Measurements from ENCODE around the gene PAK5. TPM values are rescaled to one million over a fixed set of nuclear protein-coding genes. Genes with fewer than 3 reads are reported as not detected.

The PAK5 gene
- polyA plus RNA-seq, 1 of the 3 experiments (the other 2 are of a cell fraction), result 0.03 TPM

- H4K20me1 ChIP-seq (ENCODE audit: insufficient read depth), result no peaks in the 10 kb centered on the region
- no peak for TF ChIP-seq GATA2 (CRISPR knock-in tag; IDR thresholded peaks at IDR 0.05)
- no peak for TF ChIP-seq MXI1 (IDR thresholded peaks at IDR 0.05; ENCODE audit: low read depth, low read length)
- no peak for TF ChIP-seq REST (IDR thresholded peaks at IDR 0.05; ENCODE audit: low read depth, low read length)
- TF ChIP-seq TEAD4 (IDR thresholded peaks at IDR 0.05; ENCODE audit: borderline replicate concordance, insufficient read depth), result no peak
- TF ChIP-seq, protein P1, sequence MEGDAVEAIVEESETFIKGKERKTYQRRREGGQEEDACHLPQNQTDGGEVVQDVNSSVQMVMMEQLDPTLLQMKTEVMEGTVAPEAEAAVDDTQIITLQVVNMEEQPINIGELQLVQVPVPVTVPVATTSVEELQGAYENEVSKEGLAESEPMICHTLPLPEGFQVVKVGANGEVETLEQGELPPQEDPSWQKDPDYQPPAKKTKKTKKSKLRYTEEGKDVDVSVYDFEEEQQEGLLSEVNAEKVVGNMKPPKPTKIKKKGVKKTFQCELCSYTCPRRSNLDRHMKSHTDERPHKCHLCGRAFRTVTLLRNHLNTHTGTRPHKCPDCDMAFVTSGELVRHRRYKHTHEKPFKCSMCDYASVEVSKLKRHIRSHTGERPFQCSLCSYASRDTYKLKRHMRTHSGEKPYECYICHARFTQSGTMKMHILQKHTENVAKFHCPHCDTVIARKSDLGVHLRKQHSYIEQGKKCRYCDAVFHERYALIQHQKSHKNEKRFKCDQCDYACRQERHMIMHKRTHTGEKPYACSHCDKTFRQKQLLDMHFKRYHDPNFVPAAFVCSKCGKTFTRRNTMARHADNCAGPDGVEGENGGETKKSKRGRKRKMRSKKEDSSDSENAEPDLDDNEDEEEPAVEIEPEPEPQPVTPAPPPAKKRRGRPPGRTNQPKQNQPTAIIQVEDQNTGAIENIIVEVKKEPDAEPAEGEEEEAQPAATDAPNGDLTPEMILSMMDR (IDR thresholded peaks at IDR 0.05), result no peak
- TF ChIP-seq GABPA (IDR thresholded peaks at IDR 0.05; ENCODE audit: low read depth), result no peak
- no peak for TF ChIP-seq SIN3A (IDR thresholded peaks at IDR 0.05; ENCODE audit: borderline replicate concordance, low read depth, low read length)
- no peak for TF ChIP-seq RFX5 (IDR thresholded peaks at IDR 0.05; ENCODE audit: low read length)
- TF ChIP-seq, protein P2, sequence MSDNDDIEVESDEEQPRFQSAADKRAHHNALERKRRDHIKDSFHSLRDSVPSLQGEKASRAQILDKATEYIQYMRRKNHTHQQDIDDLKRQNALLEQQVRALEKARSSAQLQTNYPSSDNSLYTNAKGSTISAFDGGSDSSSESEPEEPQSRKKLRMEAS (IDR thresholded peaks at IDR 0.05; ENCODE audit: low read depth), result no peak
- TF ChIP-seq EZH2phosphoT487 (IDR thresholded peaks at IDR 0.05; ENCODE audit: borderline replicate concordance, low read depth), result no peak
- no peak for TF ChIP-seq YY1 (IDR thresholded peaks at IDR 0.05; ENCODE audit: low read depth)
- TF ChIP-seq, protein P3, sequence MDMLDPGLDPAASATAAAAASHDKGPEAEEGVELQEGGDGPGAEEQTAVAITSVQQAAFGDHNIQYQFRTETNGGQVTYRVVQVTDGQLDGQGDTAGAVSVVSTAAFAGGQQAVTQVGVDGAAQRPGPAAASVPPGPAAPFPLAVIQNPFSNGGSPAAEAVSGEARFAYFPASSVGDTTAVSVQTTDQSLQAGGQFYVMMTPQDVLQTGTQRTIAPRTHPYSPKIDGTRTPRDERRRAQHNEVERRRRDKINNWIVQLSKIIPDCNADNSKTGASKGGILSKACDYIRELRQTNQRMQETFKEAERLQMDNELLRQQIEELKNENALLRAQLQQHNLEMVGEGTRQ (IDR thresholded peaks at IDR 0.05; ENCODE audit: borderline replicate concordance, low read depth, low read length), result no peak
- TF ChIP-seq MEF2A (IDR thresholded peaks at IDR 0.05; ENCODE audit: borderline replicate concordance, low read depth), result no peak
- TF ChIP-seq, protein P4, sequence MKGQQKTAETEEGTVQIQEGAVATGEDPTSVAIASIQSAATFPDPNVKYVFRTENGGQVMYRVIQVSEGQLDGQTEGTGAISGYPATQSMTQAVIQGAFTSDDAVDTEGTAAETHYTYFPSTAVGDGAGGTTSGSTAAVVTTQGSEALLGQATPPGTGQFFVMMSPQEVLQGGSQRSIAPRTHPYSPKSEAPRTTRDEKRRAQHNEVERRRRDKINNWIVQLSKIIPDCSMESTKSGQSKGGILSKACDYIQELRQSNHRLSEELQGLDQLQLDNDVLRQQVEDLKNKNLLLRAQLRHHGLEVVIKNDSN (IDR thresholded peaks at IDR 0.05; ENCODE audit: borderline replicate concordance, low read depth), result no peak
- TF ChIP-seq, protein P5, sequence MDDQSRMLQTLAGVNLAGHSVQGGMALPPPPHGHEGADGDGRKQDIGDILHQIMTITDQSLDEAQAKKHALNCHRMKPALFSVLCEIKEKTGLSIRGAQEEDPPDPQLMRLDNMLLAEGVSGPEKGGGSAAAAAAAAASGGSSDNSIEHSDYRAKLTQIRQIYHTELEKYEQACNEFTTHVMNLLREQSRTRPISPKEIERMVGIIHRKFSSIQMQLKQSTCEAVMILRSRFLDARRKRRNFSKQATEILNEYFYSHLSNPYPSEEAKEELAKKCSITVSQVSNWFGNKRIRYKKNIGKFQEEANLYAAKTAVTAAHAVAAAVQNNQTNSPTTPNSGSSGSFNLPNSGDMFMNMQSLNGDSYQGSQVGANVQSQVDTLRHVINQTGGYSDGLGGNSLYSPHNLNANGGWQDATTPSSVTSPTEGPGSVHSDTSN (IDR thresholded peaks at IDR 0.05), result no peak
- TF ChIP-seq RCOR1 (IDR thresholded peaks at IDR 0.05; ENCODE audit: low read length), result no peak
- no peak for TF ChIP-seq JUND (IDR thresholded peaks at IDR 0.05)
- 9% methylated on average over 4 of the region's 4 CpGs for WGBS (ENCODE audit: low lambda C conversion rate)
- CTCF ChIA-PET, result interaction anchor here (1.3 kb wide), 1 partner anchor 11 kb away, joined by 4 read pairs; no protein-coding TSS in a partner anchor
- H3K9me2 ChIP-seq, result no peaks in the 10 kb centered on the region
- no peaks in the 10 kb centered on the region for H3K4me1 ChIP-seq (ENCODE audit: control insufficient read depth in 1 of 2, insufficient read depth in 2 of 2, low read depth in 1 of 2, low read length in 1 of 2)
- H3K9ac ChIP-seq, result no peak overlapping the region
- POLR2A ChIA-PET, result no interaction called here
- no peaks in the 10 kb centered on the region for H3K27me3 ChIP-seq (ENCODE audit: insufficient read depth)
- H3F3A ChIP-seq (replicated peaks; ENCODE audit: insufficient read depth), result no peaks in the 10 kb centered on the region
- no peak overlapping the region for H3K27ac ChIP-seq (ENCODE audit: low read depth in 2 of 2, low read length in 1 of 2)
- H3K9me3 ChIP-seq, result no peaks in the 10 kb centered on the region
- no peaks in the 10 kb centered on the region for H3K36me3 ChIP-seq (replicated peaks in 1 of 2; ENCODE audit: control insufficient read depth in 1 of 2, insufficient read depth in 2 of 2, low read length in 1 of 2)
- H3K79me2 ChIP-seq (ENCODE audit: insufficient read depth), result no peaks in the 10 kb centered on the region
- no peak overlapping the region for H3K4me2 ChIP-seq
- no peak for DNase-seq
- H3K4me3 ChIP-seq (ENCODE audit: low read depth in 2 of 2, low read length in 1 of 2), result no peak overlapping the region
- no peak overlapping the region for H2AFZ ChIP-seq (ENCODE audit: low read depth)
Observed at GRCh38 chr20:9705722-9706476, 133.0 kb downstream of the PAK5 start.

Measured in SK-N-SH (cell line).